NCI-H1694 treated with DMSO at 0.1 percent for 48 hours (cell line): Measurements from ENCODE around the gene AIF1L.
"Not testable (repeated sequence)": the region's sequence is repeated elsewhere in the genome, so short reads cannot be mapped to it uniquely, and the experiment has no call there.

Experiments used
- DNase-seq: peaks from one replicate; lab custom pipeline; 2025; lab: John Stamatoyannopoulos, UW

Gene AIF1L

DNA sequence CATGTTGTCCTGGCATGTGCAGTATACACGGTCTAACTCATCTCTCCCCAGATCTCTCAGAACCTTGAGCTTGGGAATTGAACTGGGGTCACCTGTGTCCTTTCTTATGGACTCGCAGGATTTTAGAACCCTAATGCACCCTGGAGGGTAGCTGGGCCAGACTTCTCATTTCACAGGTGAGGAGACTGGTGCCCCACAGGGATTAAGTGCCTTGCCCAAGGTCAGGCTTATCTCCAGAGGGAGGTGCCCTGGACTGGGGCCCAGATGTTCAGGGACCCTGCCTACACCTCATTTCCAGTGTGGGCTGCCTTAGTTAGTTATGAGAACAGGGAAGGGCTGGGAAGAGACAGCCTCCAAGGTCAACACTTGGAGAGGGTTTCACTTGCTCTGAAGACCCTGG is 25.0 kb downstream of the AIF1L start:
- no peak for DNase-seq

DNA sequence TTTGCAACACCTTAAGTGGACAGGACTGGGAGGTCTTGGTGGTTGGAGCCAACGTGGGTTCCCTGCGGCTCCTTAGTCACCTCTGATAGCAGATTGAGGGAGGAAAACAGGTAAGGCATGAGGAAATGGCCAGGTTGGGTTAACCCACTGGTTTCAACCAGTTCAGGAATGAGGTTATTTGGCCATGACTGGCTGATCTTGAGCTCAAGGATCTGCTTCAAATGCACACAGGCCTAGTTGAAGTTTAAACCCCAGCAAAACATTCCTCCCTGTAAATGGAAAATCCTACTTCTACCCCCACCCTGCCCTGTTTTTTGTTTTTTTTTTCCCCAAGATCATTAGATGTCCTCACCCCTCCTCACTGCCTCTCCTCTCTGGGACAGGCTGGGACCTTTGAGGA is 25.8 kb downstream of the AIF1L start:
- DNase-seq = no peak

DNA sequence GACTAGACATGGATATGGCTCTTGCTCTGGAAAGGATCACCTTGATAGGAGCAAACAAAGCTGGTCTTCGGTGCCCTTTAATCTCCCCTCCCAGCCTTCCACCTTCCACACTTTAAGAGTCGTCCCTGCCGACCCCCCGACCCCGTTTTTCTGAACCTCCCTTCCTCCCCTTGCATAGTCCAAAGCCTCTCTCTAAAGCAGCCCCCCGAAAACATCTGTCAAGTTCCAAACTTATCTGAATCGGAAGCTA is 28.6 kb downstream of the AIF1L start:
- DNase-seq = no peak

DNA sequence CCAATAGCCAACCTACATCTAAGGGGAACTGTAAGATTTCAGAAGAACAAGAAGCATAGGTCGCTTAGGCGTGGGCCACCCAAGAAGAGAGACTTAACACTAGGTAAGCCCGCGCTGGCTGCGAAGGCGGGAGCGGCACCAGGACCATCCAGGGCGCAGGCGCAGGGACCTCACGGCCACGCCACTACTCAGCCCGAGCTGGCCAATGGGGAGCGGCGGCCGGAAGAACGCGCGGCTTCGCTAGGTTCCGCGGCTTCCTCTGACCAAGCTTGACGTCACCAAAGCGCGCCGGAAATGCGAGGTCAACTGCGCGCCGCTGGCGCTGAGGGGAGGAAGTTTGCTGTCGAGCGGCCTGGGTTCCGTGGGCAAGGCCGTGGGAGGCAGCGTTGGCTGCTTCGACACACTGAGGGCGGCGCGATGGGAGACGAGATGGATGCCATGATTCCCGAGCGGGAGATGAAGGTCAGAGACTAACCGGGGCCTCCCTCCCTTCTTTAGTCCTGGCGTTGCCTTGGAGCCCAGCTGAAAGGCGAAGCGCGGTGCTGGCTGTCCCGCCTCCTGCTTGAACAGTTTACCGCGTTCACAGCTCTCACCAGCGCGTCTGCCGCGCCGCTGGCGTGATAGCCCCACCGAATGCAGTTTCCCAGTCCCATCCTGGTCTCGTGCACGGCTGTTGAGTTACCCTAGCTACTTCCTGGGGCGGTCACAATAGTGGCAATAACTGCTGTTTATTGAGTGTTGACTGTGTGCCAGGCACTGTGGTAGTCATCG is 29.1 kb downstream of the AIF1L start, which contains the start of gene NUP214:
TSS of gene NUP214 (plus strand) at position 299 of the 771 bp plus-strand sequence. CDS start at position 418, 119 bp downstream.
- peak; percentile 91 for DNase-seq

DNA sequence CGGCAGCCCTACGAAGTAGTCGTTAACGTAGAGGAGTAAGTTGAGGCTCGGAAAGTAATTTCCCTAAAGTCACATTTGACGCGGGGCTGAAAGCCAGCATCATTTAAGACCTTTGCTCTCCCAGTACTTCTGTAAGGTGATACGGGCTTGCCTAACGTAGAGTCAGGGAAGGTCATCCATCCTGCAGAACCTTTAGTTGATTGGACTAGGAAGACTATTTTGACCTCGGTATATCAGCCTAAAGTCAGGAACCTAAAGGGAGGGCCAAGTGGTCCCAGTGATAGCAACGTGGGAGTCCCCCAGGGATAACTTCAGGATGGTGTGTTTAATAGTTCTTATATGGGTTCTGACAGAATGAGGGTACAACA is 29.7 kb downstream of the AIF1L start:
- no peak for DNase-seq

DNA sequence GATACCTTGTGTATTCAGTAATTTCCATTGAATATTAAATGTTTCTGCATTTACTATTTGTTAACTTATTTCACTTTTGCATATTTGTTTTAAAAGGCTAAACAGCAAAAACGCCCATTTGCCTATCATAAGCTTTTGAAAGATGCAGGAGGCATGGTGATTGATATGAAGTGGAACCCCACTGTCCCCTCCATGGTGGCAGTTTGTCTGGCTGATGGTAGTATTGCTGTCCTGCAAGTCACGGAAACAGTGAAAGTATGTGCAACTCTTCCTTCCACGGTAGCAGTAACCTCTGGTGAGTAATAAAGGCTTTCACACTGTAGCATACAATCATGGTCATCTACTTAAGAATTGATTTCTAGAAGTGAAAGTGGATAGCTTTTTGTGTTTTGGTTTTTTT is 32.9 kb downstream of the AIF1L start:
- DNase-seq = no peak

DNA sequence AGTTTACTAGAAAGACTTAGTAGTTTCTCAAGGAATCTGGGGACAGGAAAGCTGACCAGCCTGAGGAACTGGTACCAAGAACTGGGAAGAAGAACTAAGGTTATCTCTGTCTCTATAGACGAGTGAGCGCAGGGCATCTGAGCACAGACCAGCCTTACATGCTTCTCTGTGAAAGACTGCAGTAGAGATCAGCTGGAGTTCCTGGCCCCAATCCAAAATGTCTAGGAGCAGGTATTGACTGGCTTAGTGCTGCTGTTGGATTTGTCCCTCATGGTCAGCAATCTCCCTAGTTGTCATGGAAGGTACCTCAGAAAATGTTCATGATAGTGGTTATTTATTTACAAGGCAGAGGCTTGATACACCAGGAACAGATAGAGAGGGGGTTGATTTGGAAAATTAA is 42.3 kb downstream of the AIF1L start:
- DNase-seq = no peak

DNA sequence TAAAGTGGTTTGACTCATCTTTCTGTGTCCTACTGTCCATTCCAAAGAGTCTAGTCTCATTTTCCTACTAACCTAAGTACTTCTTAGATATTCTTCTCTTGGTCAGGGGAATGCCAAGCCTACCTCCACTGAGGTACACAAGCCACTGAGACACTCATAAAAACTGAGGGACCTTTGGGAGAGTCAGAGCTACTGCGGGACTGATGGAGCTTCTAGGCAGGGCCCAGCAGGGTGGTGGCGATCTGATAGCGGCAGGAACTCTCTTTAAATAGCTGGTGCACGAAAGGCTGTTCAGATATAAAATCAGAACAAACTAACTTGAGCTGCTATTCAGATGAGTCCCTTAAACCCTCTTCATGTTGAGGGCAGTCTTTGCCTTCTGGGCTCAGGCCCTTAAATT is 43.8 kb downstream of the AIF1L start:
- DNase-seq = no peak

DNA sequence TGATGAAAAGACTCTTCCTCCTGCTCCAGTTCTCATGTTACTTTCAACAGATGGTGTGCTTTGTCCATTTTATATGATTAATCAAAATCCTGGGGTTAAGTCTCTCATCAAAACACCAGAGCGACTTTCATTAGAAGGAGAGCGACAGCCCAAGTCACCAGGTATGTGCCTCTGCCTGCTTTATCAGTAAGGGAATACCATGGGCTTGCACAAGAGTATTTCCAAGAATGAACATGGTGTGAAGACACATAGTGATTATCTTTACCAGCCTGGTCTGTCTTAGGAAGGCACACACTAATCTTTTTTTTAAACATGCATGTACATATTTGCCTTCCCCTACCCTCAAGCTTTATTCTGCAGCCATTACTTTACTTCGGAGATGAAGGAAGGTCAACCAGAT is 44.2 kb downstream of the AIF1L start:
- DNase-seq = no peak

DNA sequence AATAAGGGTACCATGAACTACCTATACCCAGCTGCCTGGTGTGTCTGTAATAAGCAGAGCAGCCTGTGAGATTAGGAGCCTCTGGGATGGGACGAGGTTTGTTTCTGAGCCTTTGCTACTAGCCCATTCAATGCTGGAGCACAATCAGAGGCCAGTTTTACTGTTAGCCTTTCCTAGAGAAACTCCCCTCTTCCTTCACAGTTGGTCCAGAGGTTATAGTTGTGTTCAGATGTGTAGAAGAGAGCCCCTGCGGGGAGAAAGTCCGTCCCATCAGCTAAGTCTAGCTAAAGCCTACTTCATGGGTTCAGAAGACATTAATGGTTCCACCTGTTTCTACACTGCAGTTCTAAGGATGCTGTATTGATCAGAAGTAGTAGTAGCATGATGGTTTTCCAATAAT is 45.8 kb downstream of the AIF1L start:
- DNase-seq = no peak

DNA sequence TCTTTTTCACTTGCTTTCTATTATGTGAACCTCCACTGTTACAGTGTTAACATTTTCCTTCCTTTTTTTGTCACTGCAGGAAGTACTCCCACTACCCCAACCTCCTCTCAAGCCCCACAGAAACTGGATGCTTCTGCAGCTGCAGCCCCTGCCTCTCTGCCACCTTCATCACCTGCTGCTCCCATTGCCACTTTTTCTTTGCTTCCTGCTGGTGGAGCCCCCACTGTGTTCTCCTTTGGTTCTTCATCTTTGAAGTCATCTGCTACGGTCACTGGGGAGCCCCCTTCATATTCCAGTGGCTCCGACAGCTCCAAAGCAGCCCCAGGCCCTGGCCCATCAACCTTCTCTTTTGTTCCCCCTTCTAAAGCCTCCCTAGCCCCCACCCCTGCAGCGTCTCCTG is 47.9 kb downstream of the AIF1L start:
- no peak for DNase-seq

DNA sequence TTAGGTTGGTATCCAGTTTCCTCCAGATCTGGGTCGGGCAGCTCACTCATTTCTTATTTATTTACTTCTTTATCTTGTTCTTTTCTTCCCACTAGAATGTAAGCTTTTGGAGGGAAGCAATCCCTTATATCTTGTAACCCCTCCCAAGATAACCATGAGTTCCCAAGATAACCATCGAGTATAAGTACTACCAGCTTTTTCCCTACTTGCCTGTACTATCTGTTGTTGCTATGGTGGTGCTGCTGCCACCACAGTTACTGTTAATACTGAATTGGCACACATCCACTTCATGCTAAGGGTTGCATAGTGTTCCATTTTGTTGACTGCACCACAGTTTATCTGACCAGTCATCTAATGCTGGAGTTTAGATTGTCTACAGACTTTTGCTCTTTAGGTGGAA is 48.9 kb downstream of the AIF1L start:
- no peak for DNase-seq

DNA sequence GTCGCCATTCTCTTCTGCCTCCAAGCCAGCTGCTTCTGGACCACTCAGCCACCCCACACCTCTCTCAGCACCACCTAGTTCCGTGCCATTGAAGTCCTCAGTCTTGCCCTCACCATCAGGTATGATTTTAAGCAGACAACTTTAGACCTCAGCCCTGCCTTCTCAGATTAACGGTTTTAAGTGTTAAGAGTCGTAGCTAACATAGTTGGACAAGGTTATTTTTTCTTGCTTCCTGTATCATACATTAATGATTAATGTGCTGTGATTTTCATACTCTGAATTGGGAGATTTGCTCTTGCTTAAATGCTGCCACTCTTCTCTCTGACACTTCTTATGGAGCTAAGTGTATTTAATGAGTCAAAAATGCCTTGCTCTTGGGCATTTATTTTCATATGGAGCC is 49.9 kb downstream of the AIF1L start:
- no peak for DNase-seq

DNA sequence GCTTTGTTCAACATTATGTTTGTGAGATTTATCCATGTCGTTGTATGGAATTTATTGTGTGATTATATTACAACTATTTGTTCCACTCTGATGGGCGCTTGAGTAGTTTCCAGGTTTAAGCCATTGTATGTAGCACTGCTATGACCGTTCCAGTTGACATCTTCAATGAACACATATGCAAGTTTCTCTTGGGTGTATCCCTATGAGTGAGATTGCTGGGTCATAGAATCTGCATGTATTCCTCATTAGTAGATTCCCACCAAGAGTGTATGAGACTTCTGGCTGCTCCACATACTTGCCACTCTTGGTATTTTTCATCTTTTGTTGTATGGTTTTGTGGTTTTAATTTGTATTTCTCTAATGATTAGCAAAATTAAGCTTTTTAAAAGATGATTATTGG is 51.9 kb downstream of the AIF1L start:
- DNase-seq = no peak

DNA sequence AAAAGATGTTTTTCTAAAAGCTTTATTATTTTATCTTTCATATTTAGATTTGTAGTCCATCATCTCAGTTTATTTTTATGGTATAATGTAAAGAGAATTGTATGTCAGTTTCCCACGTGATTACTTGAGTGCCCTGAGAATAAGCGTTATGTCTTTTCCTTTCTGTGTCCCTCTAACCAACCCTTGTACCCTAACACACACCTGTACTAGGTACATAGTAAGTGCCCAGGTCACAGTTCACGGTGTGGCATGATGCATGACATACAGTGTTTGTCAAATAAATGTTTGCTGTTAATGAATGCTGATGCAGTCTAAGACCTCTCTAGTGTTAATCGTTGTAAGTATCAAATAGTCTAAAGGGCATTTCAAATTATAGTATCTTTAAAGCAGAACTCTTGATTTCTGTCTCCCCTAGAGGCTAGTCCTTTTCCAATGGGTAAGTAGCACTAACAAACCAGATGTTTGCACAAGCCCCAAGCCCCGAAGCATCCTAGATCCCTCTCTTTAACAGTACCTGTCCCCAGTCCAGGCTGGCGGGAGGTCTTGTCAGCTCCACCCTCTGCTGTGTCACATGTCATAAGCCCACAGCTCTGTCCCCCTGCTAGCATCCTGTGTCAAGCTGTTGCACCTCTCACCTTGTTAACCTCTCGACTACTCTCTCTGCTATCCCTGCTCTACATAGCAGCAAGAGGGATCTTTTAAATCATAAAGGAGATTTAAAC is 52.8 kb downstream of the AIF1L start:
- no peak for DNase-seq

DNA sequence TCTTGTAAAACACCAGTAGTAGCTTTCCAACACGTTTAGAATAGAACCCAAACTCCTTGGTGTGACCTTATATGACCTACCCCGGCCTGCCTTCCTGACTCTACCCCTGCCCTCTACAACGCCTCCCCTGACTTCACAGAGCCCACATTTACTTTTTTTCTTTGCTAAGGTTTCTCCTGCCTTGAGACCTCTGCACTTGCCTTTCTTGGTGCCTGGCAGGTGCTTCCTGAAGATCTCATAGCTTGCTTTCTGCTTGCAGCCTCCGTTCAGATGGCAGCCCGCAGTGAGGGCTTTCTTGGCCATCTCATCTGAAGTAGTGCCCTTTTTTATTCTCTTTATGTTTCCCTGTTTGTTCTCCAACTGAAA is 53.3 kb downstream of the AIF1L start:
- no peak for DNase-seq

DNA sequence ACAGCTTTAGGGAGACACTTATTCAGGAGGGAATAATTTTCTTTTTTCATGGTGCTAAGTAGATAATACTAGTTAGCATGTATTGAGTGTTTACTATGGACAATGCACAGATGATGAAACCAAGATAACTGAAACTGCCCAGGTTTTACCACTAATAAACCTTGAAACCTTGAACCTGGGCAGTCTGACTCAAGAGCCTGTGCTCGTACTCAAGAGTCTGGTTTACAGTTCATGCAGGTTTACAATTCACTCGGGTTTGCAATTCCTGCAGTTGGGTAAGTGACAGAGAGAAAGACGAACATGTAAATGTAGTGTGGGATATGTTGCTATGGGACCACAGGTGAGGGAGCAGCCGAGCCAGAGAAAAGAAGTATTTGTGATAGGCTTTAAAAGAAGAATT is 57.3 kb downstream of the AIF1L start:
- no peak for DNase-seq

DNA sequence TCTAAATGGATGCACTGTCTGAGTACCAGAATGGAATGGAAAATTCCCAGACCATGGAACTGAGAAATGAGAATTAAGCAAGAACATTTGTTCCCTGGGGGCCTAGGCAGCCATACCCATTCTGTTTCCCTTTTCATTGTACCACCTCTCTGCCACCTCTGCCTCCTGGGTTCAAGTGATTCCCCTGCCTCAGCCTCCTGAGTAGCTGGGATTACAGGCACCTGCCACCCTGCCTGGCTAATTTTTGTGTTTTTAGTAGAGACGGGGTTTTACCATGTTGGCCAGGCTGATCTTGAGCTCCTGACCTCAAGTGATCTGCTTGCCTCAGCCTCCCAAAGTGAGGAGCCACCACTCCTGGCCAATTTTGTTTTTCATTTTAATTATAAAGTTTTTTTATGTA is 62.3 kb downstream of the AIF1L start:
- not testable (repeated sequence) for DNase-seq

DNA sequence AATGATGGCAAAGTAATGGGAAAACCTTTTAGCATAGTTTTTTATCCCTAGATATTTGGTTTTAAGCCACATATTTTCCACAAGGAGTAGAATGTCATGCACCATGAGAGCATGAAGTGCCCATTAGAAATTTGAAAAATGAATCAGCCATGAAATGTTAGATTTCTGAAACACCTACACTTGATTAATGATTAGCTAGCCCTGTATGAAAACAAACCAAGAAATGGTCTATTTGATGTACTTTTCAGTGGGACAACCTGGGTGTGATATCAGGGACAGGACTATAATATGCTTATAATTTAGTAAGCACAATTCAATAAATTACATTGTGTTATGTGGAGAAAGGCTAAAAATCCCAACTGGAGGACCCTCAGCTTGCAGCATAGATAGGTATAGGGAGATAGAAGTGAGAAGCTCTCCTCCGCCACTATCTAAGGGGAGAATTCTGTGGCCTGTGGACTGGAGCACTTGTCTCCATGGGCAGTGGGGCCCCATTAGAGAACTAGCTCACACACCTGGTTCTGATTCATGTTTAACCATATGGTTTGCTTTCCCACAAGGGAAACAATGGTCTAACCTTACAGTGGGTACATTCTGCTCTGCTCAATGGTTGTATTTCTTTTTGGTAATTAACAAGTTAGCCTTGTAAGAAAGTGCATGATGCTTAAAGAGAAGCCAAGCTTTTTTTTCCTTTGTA is 64.2 kb downstream of the AIF1L start:
- no peak for DNase-seq

DNA sequence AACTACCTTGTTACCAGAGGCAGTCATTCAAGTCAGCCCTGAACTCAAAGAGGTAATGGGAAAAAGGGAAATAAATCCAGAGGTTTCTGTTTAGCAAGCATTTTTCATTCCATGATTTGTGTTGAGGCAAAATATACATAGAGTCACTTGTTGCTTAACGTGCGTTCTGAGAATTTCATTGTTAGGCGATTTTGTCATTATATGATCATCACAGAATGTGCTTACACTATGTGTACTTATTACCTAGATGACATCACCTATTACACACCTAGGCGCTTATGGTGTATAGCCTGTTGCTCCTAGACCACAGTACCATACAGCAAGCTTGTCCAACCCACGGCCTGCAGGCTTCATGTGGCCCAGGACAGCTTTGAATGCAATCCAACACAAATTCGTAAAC is 65.3 kb downstream of the AIF1L start:
- no peak for DNase-seq

DNA sequence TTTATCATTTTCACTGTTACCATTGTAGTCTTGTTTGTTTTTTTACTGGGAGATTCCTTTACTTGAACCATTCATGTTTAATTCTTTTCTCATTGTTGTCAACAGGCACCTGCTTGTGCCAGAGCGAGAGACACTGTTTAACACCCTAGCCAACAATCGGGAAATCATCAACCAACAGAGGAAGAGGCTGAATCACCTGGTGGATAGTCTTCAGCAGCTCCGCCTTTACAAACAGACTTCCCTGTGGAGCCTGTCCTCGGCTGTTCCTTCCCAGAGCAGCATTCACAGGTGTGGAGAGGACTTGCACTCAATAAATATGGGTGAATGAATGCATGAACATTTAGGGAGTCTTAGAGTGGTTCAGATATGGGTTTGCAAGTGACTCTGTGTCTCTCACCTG is 66.6 kb downstream of the AIF1L start:
- DNase-seq = no peak

DNA sequence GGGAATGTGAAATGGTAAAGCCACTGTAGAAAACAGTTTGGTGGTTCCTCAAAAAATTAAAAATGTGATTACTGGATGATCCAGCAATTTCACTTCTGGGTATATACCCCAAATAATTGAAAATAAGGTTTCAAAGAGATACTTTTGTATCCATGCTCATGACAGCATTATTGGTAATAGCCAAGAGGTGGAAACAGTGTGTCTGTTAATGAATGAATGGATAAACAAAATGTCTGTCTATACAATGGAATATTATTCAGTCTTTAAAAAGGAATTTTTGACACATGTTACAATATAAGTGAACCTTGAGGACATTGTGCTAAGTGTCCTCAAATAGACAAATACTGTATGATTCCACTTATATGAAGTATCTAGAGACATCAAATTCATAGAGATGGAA is 69.2 kb downstream of the AIF1L start:
- DNase-seq = no peak

DNA sequence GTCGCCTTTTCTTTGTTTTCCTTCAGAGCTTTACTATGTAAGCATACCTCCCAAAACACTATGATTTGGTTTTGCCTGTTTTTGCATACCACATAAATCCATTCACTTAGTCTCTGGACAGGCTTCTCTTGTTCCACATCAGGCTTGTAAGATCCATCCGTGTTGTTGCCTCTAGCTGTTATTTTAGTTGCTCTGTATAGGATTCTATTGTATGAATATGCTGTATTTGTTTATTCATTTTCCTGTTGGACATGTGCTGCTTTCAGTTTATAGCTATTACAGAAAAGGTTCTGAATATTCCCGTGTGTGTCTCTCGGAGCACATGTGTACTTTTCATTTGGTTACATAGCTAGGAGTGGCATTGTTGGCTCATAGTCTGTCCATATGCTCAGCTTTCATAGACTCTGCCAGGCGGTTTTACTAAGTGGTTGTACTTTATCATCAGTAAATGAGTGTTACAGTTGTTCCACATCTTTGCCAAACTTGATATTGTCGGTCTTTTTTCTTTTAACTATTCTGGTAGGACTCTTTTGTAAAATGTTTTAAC is 70.9 kb downstream of the AIF1L start:
- peak; percentile 78 for DNase-seq
